Measurements from ENCODE around the gene NACC2. TPM values are rescaled to one million over a fixed set of nuclear protein-coding genes. Genes with fewer than 3 reads are reported as not detected.

The NACC2 gene
- total RNA-seq, 2 donors from 2014 or later = 24.5 to 55.2 TPM

DNA sequence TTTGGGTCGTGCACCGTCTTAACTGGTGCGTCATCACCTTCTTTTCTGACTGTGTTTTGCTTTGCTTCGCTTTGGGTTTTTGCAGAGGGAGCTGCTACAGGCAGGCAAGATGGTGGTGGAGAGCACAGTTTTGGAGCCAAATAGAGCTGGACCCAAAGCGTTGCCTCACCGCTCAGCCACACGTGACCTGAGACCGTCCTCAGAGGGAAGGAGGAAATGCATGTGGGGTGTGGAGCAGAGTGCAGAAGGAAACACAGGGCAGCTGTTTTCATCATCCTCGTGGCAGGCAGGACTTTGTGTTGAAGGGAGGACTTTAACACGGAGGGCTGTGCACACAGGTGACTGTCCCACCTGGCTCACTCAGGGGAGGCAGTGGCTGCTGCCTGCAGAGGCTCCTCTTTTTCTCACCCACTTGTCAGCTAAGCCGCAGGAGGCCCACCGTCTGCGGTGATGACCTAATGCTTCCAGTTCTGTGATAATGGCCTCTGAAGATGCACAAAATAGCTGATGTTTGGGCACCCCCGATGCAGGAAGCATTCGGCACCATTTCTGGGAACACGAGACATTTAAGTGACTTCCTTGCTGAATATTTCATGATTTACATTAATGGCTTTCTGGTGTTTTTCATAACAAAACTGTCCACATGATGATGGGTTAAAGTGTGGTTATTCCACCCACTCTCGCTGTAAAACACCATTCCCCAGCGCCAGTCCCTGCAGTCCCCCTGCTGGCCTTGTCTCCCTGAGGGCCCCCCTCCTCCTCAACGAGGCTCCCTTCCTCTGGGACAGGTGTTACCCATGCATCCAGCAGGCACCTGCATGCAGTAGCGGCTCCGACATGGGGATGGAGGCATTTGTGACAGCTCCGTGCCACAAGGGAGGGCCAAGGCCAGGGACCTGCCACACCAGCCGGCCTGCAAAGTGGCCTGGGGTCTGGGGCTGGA, 121.5 kb downstream of the NACC2 start:
- Histone ChIP-seq H3K9me3 (no peaks in the 10 kb centered on the region), H3K4me1 (replicated peaks) (no peaks in the 10 kb centered on the region), H3K36me3 (no peaks in the 10 kb centered on the region), H3K4me3 (no peak overlapping the region), H3K27me3 (replicated peaks; ENCODE audit: insufficient read depth) (no peaks in the 10 kb centered on the region), H3K27ac (no peak overlapping the region)
- 50% methylated on average over 23 of the region's 23 CpGs for WGBS
- TF ChIP-seq POLR2A (IDR thresholded peaks at IDR 0.05) = no peak
- no peak for TF ChIP-seq POLR2AphosphoS5 (IDR thresholded peaks at IDR 0.05)
- TF ChIP-seq, protein P1, sequence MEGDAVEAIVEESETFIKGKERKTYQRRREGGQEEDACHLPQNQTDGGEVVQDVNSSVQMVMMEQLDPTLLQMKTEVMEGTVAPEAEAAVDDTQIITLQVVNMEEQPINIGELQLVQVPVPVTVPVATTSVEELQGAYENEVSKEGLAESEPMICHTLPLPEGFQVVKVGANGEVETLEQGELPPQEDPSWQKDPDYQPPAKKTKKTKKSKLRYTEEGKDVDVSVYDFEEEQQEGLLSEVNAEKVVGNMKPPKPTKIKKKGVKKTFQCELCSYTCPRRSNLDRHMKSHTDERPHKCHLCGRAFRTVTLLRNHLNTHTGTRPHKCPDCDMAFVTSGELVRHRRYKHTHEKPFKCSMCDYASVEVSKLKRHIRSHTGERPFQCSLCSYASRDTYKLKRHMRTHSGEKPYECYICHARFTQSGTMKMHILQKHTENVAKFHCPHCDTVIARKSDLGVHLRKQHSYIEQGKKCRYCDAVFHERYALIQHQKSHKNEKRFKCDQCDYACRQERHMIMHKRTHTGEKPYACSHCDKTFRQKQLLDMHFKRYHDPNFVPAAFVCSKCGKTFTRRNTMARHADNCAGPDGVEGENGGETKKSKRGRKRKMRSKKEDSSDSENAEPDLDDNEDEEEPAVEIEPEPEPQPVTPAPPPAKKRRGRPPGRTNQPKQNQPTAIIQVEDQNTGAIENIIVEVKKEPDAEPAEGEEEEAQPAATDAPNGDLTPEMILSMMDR (IDR thresholded peaks at IDR 0.05) = no peak
- no peak for DNase-seq (ENCODE audit: low spot score)
- intact Hi-C loops (cut with DNase I) = no loop called here

DNA sequence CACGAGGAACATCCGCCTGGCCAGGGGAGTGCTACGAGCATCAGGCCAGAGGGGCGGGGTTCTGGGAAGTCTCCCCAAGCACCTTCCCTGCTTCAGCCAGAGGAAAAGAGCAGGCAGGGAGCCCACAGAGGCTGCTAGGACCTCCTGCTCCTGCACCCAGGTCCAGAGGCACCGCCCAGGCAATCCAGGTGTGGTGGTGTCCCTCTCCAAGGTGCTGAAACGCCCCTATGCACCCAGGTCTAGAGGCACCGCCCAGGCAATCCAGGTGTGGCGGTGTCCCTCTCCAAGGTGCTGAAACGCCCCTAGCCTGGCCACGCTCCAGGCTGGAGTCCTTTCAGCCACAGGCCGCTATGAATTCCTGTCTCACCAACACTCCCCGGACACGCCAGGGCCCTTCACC, 123.2 kb downstream of the NACC2 start:
- Histone ChIP-seq H3K4me1 (replicated peaks) (no peaks in the 10 kb centered on the region), H3K27me3 (replicated peaks; ENCODE audit: insufficient read depth) (no peaks in the 10 kb centered on the region), H3K9me3 (no peaks in the 10 kb centered on the region), H3K27ac (no peak overlapping the region), H3K4me3 (no peak overlapping the region), H3K36me3 (no peaks in the 10 kb centered on the region)
- no peak for TF ChIP-seq POLR2A (IDR thresholded peaks at IDR 0.05)
- TF ChIP-seq, protein P1 (IDR thresholded peaks at IDR 0.05) = peak in 1 of 4 experiments; percentile 15
- TF ChIP-seq POLR2AphosphoS5 (IDR thresholded peaks at IDR 0.05) = peak; percentile 41
- WGBS = 18% methylated on average over 10 of the region's 13 CpGs
- intact Hi-C loops (cut with DNase I) = no loop called here
- DNase-seq (ENCODE audit: low spot score) = peak; percentile 50

DNA sequence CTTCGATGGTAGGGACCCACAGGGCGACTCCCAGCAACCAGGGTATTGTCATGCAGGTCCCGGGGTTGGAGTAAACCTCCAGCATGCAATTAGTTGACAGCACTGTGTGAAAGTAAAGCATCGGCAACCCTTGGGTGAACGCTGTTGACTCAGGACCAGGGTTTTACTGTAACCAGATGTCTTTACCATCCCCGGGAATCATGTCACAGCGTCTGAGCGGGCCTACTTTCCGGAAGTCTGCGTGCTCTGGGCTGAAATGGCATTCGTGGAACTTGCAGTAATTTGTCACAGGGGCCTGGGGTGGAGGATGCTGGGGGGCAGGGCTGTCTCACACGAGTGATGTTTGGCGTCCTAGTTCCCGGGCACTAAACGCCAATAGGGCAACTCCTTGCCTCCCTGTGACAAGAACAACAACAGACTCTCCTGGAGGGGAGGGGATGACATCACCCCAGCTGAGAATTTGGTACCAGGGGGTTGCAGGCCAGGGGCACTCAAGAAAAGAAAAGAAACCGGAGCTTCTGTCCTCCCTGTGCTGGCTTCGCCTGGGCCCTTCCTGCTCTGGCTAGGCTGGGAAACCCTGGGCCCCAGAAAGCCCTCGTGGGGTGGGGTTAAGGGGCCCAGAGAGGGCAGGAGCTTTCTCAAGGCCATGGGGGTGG, 123.8 kb downstream of the NACC2 start:
- no peak for DNase-seq (ENCODE audit: low spot score)
- Histone ChIP-seq H3K36me3 (no peaks in the 10 kb centered on the region), H3K27ac (no peak overlapping the region), H3K9me3 (no peaks in the 10 kb centered on the region), H3K4me1 (replicated peaks) (no peaks in the 10 kb centered on the region), H3K27me3 (replicated peaks; ENCODE audit: insufficient read depth) (no peaks in the 10 kb centered on the region), H3K4me3 (no peak overlapping the region)
- TF ChIP-seq, protein P1 (IDR thresholded peaks at IDR 0.05) = no peak
- TF ChIP-seq POLR2AphosphoS5 (IDR thresholded peaks at IDR 0.05) (no peak), POLR2A (IDR thresholded peaks at IDR 0.05) (no peak)
- 69% methylated on average over 18 of the region's 18 CpGs for WGBS
- intact Hi-C loops (cut with DNase I) = no loop called here

DNA sequence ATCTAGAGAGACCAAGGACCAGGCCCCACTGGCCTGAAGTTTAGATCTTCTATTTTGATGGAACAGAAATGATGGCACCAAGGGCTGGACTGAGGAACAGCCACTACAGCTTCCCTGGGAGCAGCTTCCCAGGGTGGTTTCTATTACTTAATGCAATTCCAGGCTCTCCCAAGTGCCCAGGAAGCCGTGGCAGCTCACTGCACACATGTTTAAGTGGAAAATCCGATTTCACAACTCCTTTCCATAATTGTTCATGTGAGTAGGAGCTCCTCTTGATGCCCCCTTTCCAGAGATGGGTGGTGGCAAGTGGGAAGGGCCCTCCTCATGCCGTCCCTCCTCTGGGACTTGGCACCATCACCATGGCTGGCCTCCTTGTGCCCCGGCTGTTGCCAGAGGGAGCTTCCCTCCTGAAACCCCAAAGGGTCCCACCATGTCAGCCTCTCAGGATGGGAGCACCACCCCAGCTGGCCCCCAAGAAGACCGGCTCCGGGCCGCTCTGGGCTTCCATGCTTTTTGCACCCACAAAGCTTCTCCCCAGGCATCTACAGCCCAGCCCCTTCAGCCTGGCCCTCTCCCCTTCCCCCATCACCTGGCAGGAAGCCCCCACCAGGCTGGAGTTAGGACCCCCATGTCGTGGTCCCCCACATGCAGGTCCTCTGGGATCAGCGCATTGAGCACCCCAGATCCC, 124.8 kb downstream of the NACC2 start:
- DNase-seq (ENCODE audit: low spot score) = no peak
- Histone ChIP-seq H3K27me3 (replicated peaks; ENCODE audit: insufficient read depth) (no peaks in the 10 kb centered on the region), H3K4me1 (replicated peaks) (no peaks in the 10 kb centered on the region), H3K4me3 (no peak overlapping the region), H3K27ac (no peak overlapping the region), H3K36me3 (no peaks in the 10 kb centered on the region), H3K9me3 (no peaks in the 10 kb centered on the region)
- TF ChIP-seq POLR2A (IDR thresholded peaks at IDR 0.05) (no peak), POLR2AphosphoS5 (IDR thresholded peaks at IDR 0.05) (no peak)
- TF ChIP-seq, protein P1 (IDR thresholded peaks at IDR 0.05) = no peak
- intact Hi-C loops (cut with DNase I) = no loop called here
- WGBS = 81% methylated on average over 9 of the region's 9 CpGs

Data from prostate gland (tissue), 2 donors.